Activated CD8-positive, alpha-beta memory T cell treated with anti-CD3 and anti-CD28 coated beads for 36 hours (primary cell): Measurements from ENCODE around the gene CCDC185. TPM values are rescaled to one million over a fixed set of nuclear protein-coding genes. Genes with fewer than 3 reads are reported as not detected.

Experiments
- CTCF ChIA-PET: fragments of 350-600 bp; sonication (Branson Sonifier 250); formaldehyde crosslinking; loops from one replicate; lab custom pipeline; 2021; ENCODE audit warnings: antibody characterized with exemption; lab: Charles Lee
- POLR2A ChIA-PET: fragments of 350-600 bp; sonication (Branson Sonifier 250); formaldehyde crosslinking; loops from one replicate; lab custom pipeline; 2021; ENCODE audit warnings: antibody characterized with exemption; lab: Charles Lee
- total RNA-seq, 2 experiments: library from RNA; stranded (reverse); gene quantifications; one replicate each; pipeline ENCODE4 v1.2.3, GENCODE V29; 2021

Gene CCDC185
- total RNA-seq: not detected

DNA sequence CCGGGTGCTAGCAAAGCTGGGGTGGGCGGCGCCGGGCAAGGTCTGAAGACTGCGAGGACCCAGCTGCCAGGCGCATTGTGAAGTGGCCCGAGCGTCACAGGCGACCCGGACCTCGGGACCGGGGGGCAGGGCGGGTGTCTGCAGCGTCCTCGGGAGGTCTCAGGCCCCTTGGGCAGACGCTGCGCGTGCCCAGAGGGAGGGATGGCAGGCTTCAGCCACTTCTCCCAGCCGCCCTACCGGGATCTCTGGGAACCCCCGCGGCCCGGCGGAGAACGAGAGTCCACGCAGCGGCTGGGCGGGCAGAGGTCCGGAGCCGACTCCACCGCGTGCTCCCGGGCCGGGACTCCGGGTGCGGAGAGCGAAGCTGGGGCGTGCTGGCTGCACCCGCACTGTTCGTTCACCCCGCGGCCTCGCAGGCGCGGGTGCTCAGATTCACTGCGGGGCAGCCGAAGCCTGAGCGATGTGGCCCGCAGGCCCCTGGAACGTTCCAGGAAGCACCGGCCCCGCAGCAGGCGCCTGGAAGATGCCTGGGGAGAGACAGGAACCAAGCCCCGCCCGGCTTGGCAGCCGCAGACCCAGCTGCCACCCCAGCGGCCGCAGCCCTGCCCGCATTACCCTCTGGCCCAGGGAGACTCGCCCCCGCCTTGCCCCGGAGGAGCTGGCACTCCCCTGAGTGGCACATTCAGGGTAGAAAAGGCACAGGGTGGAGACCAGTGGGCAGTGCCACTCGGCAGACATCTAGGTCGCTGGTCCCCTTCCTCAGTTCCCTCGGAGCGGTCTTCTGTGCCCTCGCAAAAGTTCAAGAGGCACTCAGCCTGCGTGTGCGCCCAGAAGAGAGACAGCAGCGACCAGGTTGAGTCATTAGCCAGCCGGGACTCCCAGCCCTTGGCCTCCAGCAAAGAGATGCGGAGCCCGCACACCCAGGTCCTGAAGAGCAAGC lies at the start of gene CCDC185:
CCDC185 (plus strand) TSS at position 141 of the 940 bp plus-strand sequence; CDS start at position 202, 61 bp downstream.
- ChIA-PET POLR2A (no interaction called here), CTCF (no interaction called here)

DNA sequence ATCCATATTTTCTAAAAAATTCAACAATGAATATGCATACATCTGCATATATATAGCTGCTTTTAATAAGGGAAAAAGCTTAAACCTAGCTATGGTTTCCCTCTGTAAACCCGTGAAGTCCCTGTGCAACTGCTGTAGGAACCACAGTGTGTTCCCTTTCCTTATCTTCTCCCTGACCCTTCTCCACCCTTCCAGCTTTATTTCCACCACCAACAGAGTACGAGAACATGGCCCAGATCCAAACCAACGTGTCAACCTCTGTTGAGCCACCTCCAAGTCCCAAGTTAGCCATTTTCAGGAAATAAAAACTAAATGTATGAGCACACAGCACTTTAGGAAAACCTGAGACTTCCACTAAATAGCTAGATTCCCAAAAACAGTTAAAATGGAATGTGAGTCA lies 49.5 kb upstream of the CCDC185 start:
- CTCF ChIA-PET: no interaction called here
- POLR2A ChIA-PET: no interaction called here

DNA sequence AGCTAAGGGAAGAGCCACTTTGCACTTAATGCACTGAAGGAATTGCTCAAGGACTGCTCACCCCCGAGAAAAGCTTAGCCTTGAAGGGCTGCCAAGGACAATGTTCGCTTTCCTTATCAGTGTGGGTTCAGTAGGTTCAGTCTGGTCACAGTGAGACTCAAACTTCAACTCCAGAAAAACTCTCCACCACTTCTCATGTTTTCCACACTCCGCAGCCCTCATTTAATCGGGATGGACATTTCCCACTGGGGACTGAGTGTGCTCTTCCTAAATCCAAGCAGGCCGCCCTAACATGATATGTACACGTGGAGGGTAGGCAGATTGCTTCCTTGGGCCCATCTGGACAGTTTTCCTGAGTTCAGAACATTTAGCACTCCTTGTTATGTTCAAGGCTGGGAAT lies 48.7 kb upstream of the CCDC185 start:
- ChIA-PET POLR2A (no interaction called here), CTCF (no interaction called here)

DNA sequence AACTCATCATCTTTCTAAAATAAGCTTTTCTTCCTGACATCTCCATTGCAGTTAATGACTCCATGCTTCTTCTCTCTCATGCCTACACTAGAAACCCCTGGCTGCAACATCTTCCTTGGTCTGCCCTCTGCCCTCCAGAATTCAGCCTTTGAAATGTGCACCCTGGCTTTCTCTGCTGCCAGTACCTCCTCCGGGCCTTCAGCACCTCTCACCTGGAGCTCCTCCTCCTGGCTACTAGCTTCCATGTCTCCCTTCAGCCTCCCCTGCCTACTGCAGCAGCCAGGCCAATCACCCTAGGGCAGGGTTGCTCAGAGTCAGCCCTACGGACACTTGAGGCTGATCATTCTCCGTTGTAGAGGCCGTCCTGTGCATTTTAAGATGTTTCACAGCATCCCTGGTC lies 47.5 kb upstream of the CCDC185 start:
- CTCF ChIA-PET: no interaction called here

DNA sequence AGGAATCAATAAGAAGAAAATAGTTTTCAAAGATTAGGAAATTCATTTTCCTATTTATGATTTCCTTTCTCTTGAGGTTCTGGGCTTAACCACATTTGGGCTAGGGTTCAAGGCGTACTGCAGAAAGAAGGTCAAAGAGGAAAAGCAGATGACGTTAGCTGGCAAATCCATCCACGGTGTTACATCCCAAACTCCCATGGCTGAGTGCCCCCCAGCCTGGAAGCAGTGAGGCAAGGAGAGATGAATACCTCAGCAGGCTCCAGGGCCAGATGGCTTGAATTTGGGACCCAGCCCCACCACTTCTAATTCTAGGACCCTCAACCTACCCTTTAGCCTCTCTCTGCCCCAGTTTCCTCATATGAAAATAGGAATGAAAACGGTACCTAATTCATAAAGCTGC lies 46.9 kb upstream of the CCDC185 start:
- POLR2A ChIA-PET: no interaction called here
- CTCF ChIA-PET: no interaction called here

More for the DNA sequence above, 47.5 kb upstream of the CCDC185 start:
- POLR2A ChIA-PET: no interaction called here

DNA sequence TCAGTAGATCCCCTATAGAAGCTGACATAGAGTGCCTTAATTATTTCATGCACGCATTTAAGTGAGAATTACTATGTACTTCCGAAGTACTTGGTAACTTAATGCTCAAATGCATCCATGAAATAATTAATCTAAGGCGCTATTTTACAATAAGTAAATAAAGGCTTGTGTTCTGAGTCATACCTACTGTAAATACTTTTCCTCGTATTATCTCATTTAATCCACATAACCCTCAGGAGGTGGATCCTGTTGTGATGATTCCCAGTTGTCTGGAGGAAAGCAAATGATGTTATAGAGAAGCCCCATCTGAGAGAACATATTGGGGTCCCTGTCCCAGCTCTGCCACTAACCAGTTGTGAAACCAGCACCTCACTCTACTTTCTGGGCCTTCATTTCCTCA lies 45.6 kb upstream of the CCDC185 start:
- POLR2A ChIA-PET: interaction anchor here (0.6 kb wide), 1 partner anchor 159 kb away, joined by 5 read pairs; no protein-coding TSS in a partner anchor

DNA sequence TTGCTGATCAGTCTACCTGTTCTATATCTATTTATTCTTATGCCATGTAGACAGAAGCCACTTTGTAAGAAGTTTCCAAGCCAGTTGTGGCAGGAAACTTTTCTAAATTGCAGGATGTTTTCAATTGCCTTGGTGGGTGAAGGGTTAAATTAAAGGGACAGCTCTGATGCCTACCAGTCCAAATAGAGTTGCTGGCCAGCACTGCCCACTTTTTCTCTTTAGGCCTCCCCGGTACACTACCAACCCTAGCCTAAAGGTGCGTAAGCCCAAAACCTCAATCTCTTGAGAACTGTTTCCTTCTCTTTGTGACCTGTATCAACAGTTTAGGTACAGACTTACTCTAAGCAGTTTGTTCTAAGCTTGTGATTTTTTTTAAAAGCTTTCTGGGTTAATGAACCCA lies 44.8 kb upstream of the CCDC185 start:
- ChIA-PET POLR2A (no interaction called here), CTCF (no interaction called here)

More for the DNA sequence above, 45.6 kb upstream of the CCDC185 start:
- CTCF ChIA-PET: no interaction called here

DNA sequence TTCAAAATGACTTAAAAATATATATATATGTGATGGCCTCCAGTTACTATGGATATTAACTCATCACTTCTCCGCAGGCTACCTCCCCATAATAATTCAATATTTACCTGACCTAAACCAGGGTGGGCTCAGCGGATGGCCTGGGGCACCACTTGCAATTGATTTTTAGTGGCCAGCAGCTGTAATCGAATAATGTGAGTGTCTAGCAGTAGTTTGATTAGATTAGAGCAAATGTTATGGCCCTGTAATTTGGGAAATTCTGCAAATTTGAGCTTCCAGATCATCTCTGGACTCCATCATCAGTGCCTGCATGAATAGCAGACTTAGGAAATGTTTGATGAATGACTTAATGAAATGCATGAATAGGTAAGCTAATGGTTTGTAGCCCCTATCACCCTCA lies 44.0 kb upstream of the CCDC185 start:
- POLR2A ChIA-PET: no interaction called here
- CTCF ChIA-PET: no interaction called here

DNA sequence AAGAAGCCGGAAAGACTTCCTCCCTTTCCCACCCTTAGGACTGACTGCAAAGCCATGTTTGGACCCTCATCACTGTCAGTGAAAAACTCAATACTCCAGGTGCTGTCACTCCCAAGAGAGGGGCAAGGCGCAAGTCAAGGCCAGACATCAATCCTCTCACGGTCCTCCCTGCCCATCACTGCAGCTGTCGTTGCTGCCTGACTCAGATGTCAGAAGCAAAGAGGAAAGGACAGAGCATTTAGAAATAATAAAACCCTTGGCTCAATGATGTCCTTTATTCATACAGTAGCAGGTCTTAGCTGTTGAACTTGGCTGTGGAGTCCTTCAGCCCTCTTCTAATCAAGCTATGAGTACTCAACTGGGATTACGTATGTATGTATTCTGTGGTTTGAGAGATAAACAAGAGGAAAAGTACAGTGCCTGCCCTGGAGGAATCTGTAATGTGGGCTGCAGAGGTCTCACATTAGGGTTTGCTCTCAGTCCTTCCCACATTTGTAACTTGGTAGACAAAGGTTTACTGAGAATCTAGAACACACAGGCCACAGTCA lies 42.8 kb upstream of the CCDC185 start:
- CTCF ChIA-PET: no interaction called here

DNA sequence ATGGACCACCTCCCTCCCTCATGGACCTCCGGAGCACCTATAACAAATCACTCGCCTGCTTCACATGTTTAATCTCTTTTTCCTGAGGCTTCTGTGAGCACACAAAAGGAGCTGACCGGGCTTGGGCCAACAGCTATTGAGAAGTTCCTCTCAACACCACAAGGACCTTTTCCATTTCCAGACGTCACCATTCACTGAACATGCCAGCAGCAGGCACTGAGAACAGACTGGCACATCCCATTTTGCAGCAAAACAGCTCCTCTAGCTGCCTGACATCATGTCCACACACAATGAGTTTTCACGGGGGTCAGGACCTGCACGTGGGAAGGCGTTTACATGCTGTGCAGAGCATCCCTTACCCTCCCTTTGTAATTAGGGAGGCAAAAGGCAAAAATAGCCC lies 40.3 kb upstream of the CCDC185 start:
- POLR2A ChIA-PET: no interaction called here
- CTCF ChIA-PET: no interaction called here

More for the DNA sequence above, 42.8 kb upstream of the CCDC185 start:
- POLR2A ChIA-PET: no interaction called here

DNA sequence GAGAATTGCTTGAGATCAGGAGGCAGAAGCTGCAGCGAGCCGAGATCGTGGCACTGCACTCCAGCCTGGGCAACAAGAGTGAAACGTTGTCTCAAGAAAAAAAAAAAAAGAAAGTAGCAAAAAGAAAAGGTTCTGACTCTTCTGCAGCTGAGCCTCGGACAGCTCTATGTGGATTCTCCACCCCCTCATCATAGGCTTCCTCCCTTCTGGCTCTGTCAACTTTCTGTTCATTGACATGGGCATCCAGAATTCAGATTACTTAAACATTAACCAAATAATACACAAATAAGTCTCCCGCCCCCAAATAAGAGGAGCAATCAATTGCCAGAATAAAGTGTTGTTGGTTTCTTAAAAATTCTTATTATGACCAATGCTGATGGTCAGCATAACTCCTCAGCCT lies 39.3 kb upstream of the CCDC185 start:
- POLR2A ChIA-PET: no interaction called here

DNA sequence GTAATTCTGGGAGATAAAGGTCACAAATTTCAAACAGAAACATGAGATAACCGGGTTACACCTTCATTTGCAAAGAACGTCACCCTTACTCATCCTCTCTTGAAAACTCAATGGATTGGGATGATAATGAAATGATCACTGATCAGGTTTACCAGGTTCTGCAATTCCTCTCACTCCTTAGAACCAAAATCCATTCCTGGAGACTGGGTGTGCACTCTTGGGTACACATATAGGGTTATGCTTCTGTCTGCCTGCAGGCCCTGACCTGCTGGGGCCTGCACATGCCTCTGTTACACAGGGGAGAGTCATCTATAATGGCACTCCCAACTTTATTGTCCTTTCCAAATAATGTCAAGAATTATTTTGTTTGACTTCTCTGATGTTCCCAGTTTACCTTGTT lies 37.5 kb upstream of the CCDC185 start:
- ChIA-PET POLR2A (no interaction called here), CTCF (no interaction called here)

More for the DNA sequence above, 39.3 kb upstream of the CCDC185 start:
- CTCF ChIA-PET: no interaction called here

DNA sequence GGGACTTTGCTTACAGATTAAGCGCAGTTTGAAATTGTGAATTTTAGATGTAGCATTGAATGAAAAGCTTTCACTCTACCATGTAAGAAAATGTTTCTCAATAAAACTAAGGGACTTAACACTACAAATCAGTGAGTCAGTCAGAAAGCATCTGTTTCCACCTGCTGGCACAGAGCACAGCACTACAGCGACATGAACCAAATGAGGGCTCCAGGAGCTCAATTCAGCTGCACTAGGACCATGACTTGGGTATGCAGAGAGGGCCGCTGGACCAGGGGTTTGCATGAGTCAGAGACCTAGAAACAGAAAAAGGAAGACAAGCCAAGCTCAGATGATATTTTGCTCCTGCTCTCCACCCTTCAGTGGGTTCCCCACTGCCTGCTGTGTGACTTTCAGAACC lies 34.4 kb upstream of the CCDC185 start:
- POLR2A ChIA-PET: no interaction called here

DNA sequence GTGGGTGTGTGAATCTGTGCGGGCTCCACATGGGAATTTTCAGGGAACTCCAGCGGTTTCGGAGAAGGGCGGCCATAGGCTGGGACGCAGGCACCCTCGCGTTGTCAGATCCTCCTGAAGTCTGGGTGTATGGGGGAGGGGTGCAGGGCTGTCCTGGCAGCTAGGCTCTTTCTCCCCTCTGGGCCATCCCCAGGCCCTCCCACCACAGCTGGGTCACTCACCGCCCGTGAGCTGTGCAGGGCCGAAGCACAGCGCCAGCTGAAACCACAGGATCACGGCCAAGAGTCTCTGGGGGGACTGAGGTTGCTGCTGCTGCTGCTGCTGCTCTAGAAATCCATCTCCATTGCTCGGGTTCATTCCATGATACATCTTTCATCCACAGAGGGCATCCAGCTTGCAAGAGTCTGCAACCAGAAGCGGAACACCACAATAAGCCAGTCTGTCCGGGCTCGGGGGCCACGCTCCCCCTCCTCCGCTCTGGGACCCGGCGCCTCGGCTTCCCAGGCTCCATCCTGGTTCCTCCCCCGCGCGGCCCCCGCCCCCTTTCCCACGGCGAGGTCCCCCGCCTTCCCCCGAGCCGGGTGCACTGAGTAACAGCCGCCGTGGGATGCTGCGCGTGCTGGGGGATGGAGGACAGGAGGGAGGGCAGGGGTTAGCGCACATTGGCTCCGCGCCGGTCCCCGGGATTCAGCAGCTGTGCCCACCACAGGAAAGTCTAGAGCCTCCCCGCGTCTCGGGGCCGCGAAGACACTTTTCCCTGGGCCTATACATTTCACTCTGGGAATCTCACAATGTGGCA lies 30.0 kb upstream of the CCDC185 start:
- CTCF ChIA-PET: no interaction called here
- POLR2A ChIA-PET: no interaction called here

More for the DNA sequence above, 34.4 kb upstream of the CCDC185 start:
- CTCF ChIA-PET: no interaction called here

DNA sequence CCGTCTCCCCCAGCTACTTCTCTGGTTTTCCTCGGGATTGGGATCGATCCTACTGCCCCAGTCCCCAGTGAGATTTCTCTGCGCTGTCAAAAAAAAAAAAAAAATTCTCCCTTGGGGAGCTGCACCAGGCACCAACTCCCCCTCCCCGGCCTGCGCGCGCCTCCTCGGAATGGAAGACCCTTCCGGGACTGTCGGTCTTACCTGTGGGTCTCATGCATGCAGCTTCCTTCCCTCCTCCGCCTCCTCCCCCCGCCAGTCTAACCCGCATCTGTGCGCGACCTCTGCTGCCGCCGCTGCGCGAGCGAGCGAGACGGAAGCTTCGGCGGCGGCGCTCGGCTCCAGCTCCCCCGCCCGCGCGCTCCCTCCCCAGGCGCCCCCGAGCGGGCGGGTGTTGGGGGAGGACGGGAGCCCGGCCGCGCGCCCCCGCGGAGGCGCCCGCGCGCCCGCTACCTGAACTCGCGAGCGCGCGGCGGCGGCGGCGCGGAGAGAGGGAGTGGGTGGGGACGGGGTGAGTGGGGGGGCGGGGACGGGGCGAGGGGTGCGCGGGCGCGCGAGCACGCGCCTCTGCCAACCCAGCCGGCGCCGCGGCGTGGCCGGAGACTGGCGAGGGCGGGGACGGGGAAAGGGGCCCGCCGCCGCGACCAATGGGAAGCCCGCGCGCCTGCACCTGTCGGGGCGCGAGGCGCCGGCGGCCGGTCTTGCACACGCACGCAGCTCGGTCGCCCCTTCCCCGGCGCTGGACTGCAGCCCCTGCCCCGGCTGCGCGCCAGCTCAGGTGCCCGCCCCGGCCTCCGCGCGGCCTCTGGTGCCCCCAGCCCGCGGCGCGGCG lies 29.1 kb upstream of the CCDC185 start, which contains the start of gene SUSD4:
SUSD4 (minus strand) TSS at position 321 of the 829 bp plus-strand sequence. CDS start 751 bp downstream, outside the sequence.
- CTCF ChIA-PET: interaction anchor here (0.8 kb wide), 1 partner anchor 334 kb away, joined by 3 read pairs; no protein-coding TSS in a partner anchor
- POLR2A ChIA-PET: no interaction called here

DNA sequence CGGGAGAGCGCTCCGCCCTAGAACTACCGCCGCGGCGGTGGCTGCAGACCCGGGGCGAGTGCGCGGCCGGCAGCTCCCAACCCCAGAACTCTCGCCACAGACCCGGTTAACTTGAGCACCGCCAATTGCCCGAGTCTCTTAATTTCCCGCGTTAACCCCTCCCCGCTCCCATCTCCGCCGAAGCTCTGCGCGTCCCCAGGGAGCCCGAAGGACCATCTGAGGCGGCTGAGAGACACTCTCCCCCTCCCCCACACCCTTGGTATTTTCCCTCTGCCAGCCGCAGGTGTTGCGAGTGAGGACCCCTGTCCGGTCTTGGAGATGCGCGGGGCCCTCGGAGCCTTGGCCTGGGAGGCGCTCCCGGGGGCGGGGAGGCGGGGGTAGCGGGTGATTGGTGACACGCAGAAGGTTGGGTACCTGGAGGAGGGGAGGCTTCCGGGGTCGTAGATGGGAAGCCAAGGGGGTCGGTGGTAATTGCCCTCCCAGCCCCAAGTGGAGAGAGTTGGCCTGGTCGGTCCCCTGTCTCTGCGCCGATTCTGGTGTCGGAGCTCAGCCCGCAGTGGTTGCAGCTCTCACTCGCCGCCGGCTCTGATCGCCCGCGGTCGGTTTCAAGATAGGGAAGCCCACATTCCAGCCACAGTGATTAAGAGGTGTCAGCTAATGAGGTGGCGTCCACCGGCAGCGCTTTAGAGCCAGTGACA lies 28.4 kb upstream of the CCDC185 start:
- ChIA-PET CTCF (no interaction called here), POLR2A (no interaction called here)

DNA sequence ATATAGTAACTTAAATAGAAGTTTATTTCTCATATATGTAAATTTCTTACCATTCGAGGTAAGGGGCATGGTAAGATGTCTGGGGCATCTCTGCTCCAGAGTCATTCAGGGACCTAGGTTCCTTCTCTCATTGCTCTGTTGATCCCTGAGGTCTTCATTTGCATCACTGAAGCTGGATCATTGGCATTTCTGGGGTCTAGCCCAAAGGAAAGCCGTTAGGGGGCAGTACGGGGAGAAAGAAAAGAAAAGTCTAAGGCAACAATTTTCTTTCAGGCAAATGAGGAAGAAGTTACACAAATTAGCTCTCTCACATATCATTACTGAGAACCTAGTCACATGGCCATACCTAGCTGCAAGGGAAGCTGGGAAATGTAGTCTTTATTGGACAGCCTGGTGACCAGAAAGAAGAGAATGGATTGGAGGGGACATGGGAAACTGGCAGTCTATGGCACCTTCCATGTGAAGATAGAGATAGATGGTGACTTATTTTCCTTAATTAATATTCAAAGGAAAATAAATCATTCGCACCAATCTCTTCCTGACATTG lies 19.1 kb upstream of the CCDC185 start:
- CTCF ChIA-PET: no interaction called here
- POLR2A ChIA-PET: no interaction called here

DNA sequence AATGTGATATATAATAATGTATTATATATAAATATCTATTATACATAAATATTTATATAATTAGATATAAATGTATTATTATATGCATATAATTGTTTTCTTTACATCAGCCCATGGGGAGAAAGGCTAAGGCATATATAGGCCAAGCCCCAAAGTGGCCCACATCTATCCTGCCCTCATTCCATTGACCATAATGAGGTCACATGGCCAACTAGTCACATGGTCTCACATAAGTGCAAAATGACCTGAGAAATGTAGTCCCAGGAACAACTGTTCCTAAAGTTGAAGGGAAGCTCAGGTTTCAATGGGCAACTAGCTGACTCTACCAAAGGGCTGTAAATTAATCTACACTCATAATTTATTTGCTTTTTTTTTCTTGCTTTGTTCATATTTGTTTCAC lies 14.5 kb upstream of the CCDC185 start:
- POLR2A ChIA-PET: no interaction called here
- CTCF ChIA-PET: no interaction called here
